PC-9 (cell line): ENCODE results near the gene PRAMEF10. TPM values are rescaled to one million over a fixed set of nuclear protein-coding genes. Genes with fewer than 3 reads are reported as not detected.

Experiments used
- total RNA-seq: library from RNA; stranded (reverse); gene quantifications from 2 replicates; pipeline ENCODE4 v1.2.3, GENCODE V29; 2021

The PRAMEF10 gene
- total RNA-seq, 1 experiment from 2014 or later, result not detected

Other genes starting within 250 kb of the PRAMEF10 start
- not detected in 2 replicates for gene AADACL3, start 182.2 kb downstream of the PRAMEF10 start, total RNA-seq
- not detected in 2 replicates for gene CFAP107, start 152.1 kb downstream of the PRAMEF10 start, total RNA-seq
- not detected in 2 replicates for gene PRAMEF12, start 124.5 kb downstream of the PRAMEF10 start, total RNA-seq
- not detected in 2 replicates for gene PRAMEF1, start 106.9 kb downstream of the PRAMEF10 start, total RNA-seq
- not detected in 2 replicates for gene PRAMEF11, start 66.9 kb downstream of the PRAMEF10 start, total RNA-seq
- not detected in 2 replicates for gene HNRNPCL1, start 49.5 kb downstream of the PRAMEF10 start, total RNA-seq
- not detected in 2 replicates for gene PRAMEF2, start 41.2 kb downstream of the PRAMEF10 start, total RNA-seq
- gene PRAMEF4, start 12.1 kb downstream of the PRAMEF10 start, total RNA-seq, result not detected in 2 replicates
- gene PRAMEF7, start 18.3 kb upstream of the PRAMEF10 start, total RNA-seq, result not detected in 2 replicates
- gene PRAMEF6, start 49.3 kb upstream of the PRAMEF10 start, total RNA-seq, result not detected in 2 replicates
- not detected in 2 replicates for gene PRAMEF27, start 158.3 kb upstream of the PRAMEF10 start, total RNA-seq
- gene HNRNPCL3, start 162.5 kb upstream of the PRAMEF10 start, total RNA-seq, result not detected in 2 replicates
- gene PRAMEF25, start 172.5 kb upstream of the PRAMEF10 start, total RNA-seq, result not detected in 2 replicates
- not detected in 2 replicates for gene HNRNPCL2, start 218.6 kb upstream of the PRAMEF10 start, total RNA-seq